Measurements from ENCODE around the gene CENPB.

DNA sequence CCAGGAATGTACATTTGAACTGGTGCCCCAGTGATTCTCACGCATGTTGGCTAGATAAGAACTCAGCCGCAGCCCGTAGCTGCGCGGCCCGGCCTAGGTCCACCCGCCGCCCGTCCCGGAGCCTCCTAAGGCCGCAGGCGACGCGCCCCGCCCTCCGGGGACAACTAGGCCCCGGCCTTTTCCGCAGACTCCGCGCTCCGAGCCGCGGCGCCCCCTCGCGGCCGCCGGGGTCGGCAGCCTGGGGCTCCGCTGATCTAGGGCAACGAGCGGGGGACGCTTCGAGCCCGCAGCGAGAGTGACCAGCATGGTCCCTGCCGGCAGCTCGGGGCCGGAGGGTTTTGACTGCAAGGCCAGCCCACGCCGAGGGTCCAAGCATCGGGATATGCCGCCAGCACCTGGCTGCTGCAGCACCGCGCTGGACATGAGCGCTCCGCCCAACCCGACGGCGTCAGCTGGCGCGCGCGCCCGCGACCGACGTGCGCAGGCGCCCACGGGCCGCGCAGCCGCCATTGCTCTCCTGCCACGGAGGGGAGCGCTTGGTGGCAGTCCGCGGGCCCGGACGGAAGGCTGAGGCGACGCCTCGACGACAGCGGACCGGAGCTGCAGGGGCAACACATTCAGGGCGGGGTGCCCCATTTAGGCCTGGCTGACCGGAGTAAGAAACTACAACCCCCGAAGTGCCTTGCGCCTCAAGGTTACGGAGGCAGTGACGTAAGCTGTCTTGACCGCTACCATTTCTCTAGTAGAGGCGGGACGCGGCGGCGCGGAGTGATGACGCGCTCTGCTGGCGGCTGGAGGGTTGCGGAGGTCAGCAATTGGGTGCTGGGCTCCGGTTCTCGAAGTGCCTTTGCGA is 33.7 kb upstream of the CENPB start, which contains the start of gene AP5S1:
- TF ChIP-seq, protein P1, sequence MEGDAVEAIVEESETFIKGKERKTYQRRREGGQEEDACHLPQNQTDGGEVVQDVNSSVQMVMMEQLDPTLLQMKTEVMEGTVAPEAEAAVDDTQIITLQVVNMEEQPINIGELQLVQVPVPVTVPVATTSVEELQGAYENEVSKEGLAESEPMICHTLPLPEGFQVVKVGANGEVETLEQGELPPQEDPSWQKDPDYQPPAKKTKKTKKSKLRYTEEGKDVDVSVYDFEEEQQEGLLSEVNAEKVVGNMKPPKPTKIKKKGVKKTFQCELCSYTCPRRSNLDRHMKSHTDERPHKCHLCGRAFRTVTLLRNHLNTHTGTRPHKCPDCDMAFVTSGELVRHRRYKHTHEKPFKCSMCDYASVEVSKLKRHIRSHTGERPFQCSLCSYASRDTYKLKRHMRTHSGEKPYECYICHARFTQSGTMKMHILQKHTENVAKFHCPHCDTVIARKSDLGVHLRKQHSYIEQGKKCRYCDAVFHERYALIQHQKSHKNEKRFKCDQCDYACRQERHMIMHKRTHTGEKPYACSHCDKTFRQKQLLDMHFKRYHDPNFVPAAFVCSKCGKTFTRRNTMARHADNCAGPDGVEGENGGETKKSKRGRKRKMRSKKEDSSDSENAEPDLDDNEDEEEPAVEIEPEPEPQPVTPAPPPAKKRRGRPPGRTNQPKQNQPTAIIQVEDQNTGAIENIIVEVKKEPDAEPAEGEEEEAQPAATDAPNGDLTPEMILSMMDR (IDR thresholded peaks at IDR 0.05) = peak in 6 of 7 experiments; percentile 75 to 100 (median 98)
- TF ChIP-seq POLR2A (IDR thresholded peaks at IDR 0.05) (no peak), EP300 (IDR thresholded peaks at IDR 0.05) (no peak), POLR2AphosphoS5 (IDR thresholded peaks at IDR 0.05) (peak; percentile 72 to 95 (median 85))
